H9 (cell line): ENCODE measurements around the gene TDRD1. TPM values are rescaled to one million over a fixed set of nuclear protein-coding genes. Genes with fewer than 3 reads are reported as not detected.

ENCODE experiments used
- DNase-seq: peaks from one replicate; pipeline ENCODE4 v3.0.0-alpha.2; 2017
- H2AFZ ChIP-seq: one replicate; pipeline ENCODE4 v1.6.1; 2013; ENCODE audit warnings: mild to moderate bottlenecking, low read length, control low read depth, moderate library complexity
- H2AK5ac ChIP-seq: 2 replicates; pipeline ENCODE4 v1.6.1; 2013; ENCODE audit warnings: low read length, control low read depth, mixed read lengths; ENCODE audit not compliant: insufficient read length
- H2BK120ac ChIP-seq: one replicate; pipeline ENCODE4 v1.6.1; 2013; ENCODE audit warnings: low read depth, mild to moderate bottlenecking, low read length, control low read depth, inconsistent platforms; ENCODE audit not compliant: poor library complexity, severe bottlenecking
- H2BK12ac ChIP-seq: 2 replicates; pipeline ENCODE4 v1.6.1; 2013; ENCODE audit warnings: low read length, control low read depth, mixed read lengths, low read depth; ENCODE audit not compliant: insufficient read length
- H2BK15ac ChIP-seq: 2 replicates; pipeline ENCODE4 v1.6.1; 2013; ENCODE audit warnings: low read depth, low read length, control low read depth
- H2BK20ac ChIP-seq: one replicate; pipeline ENCODE4 v1.6.1; 2013; ENCODE audit warnings: low read depth, mild to moderate bottlenecking, low read length, control low read depth, inconsistent platforms; ENCODE audit not compliant: poor library complexity, severe bottlenecking
- H2BK5ac ChIP-seq: 2 replicates; pipeline ENCODE4 v1.6.1; 2013; ENCODE audit warnings: low read length, control low read depth, mixed read lengths; ENCODE audit not compliant: insufficient read length
- H3K14ac ChIP-seq: 2 replicates; pipeline ENCODE4 v1.6.1; 2013; ENCODE audit warnings: low read length, control low read depth; ENCODE audit not compliant: insufficient read depth
- H3K18ac ChIP-seq: 2 replicates; pipeline ENCODE4 v1.6.1; 2013; ENCODE audit warnings: low read depth, mild to moderate bottlenecking, mixed read lengths, low read length, control low read depth; ENCODE audit not compliant: insufficient read length
- H3K23ac ChIP-seq: 2 replicates; pipeline ENCODE4 v1.6.1; 2013; ENCODE audit warnings: low read length, control low read depth, mixed read lengths, low read depth; ENCODE audit not compliant: insufficient read length
- H3K23me2 ChIP-seq: 2 replicates; pipeline ENCODE4 v1.6.1; 2013; ENCODE audit warnings: low read depth, mild to moderate bottlenecking, mixed read lengths, low read length, control low read depth; ENCODE audit not compliant: insufficient read length, poor library complexity, severe bottlenecking
- H3K27ac ChIP-seq: 2 replicates; pipeline ENCODE4 v1.5.1; 2013; ENCODE audit warnings: low read length, control low read depth, mixed read lengths, low read depth; ENCODE audit not compliant: insufficient read length
- H3K27me3 ChIP-seq: 2 replicates; pipeline ENCODE4 v1.6.1; 2013; ENCODE audit warnings: low read length, control low read depth, inconsistent platforms; ENCODE audit not compliant: insufficient read depth
- H3K4ac ChIP-seq: 2 replicates; pipeline ENCODE4 v1.6.1; 2013; ENCODE audit warnings: low read depth, mild to moderate bottlenecking, control low read depth, inconsistent platforms, low read length, moderate library complexity
- H3K4me1 ChIP-seq: 2 replicates; pipeline ENCODE4 v1.6.1; 2013; ENCODE audit warnings: low read length, control low read depth, inconsistent platforms; ENCODE audit not compliant: insufficient read depth
- H3K4me2 ChIP-seq: 2 replicates; pipeline ENCODE4 v1.6.1; 2013; ENCODE audit warnings: low read length, control low read depth, mixed read lengths; ENCODE audit not compliant: insufficient read length, insufficient read depth
- H3K56ac ChIP-seq: 2 replicates; pipeline ENCODE4 v1.6.1; 2013; ENCODE audit warnings: low read depth, mild to moderate bottlenecking, mixed read lengths, low read length, control low read depth; ENCODE audit not compliant: insufficient read length
- H3K79me1 ChIP-seq: 2 replicates; pipeline ENCODE4 v1.6.1; 2013; ENCODE audit warnings: low read depth, mild to moderate bottlenecking, moderate library complexity, low read length, control low read depth, inconsistent platforms; ENCODE audit not compliant: insufficient read depth, poor library complexity, severe bottlenecking
- H3K79me2 ChIP-seq: 2 replicates; pipeline ENCODE4 v1.6.1; 2013; ENCODE audit warnings: low read length, control low read depth, inconsistent platforms; ENCODE audit not compliant: insufficient read depth
- H3K9ac ChIP-seq: 2 replicates; pipeline ENCODE4 v1.6.1; 2013; ENCODE audit warnings: low read length, control low read depth, mixed read lengths; ENCODE audit not compliant: insufficient read length; ENCODE audit errors: extremely low read depth
- H3K9me3 ChIP-seq: one replicate; pipeline ENCODE4 v1.6.1; 2013; ENCODE audit warnings: low read depth, low read length, inconsistent platforms; ENCODE audit not compliant: control insufficient read depth
- H3T11ph ChIP-seq: one replicate; pipeline ENCODE4 v1.6.1; 2013; ENCODE audit warnings: mild to moderate bottlenecking, low read length, control low read depth, inconsistent platforms
- H4K20me1 ChIP-seq: one replicate; pipeline ENCODE4 v1.6.1; 2013; ENCODE audit not compliant: control insufficient read depth, insufficient read length, insufficient read depth
- H4K5ac ChIP-seq: 2 replicates; pipeline ENCODE4 v1.6.1; 2013; ENCODE audit warnings: low read depth, mild to moderate bottlenecking, mixed read lengths, low read length, control low read depth; ENCODE audit not compliant: insufficient read length
- H4K8ac ChIP-seq: replicated peaks from 2 replicates; pipeline ENCODE4 v1.6.1; 2013; ENCODE audit warnings: low read length, control low read depth, mixed read lengths, low read depth; ENCODE audit not compliant: insufficient read length
- H4K91ac ChIP-seq: 2 replicates; pipeline ENCODE4 v1.6.1; 2013; ENCODE audit warnings: low read depth, mild to moderate bottlenecking, moderate library complexity, mixed read lengths, low read length, control low read depth; ENCODE audit not compliant: insufficient read length
- H3K27ac Mint-ChIP-seq, 3 experiments: 2 replicates in 2 of 3; 3 replicates in 1 of 3; pipeline ENCODE4 v1.8.0; 2020 to 2021; ENCODE audit warnings: mixed read lengths in 3 of 3, mild to moderate bottlenecking in 1 of 3, moderate library complexity in 1 of 3
- H3K27me3 Mint-ChIP-seq: 2 replicates; pipeline ENCODE4 v1.8.0; 2021; ENCODE audit warnings: low read depth, mild to moderate bottlenecking, moderate library complexity, mixed read lengths
- H3K36me3 Mint-ChIP-seq, 3 experiments: 2 replicates in 2 of 3; 3 replicates in 1 of 3; pipeline ENCODE4 v1.8.0; 2020 to 2021; ENCODE audit warnings: low read depth in 3 of 3, mixed read lengths in 3 of 3; ENCODE audit not compliant: insufficient read depth in 1 of 3
- H3K4me1 Mint-ChIP-seq, 2 experiments: 2 replicates each; pipeline ENCODE4 v1.8.0; 2020; ENCODE audit warnings: mixed read lengths in 2 of 2
- H3K4me3 Mint-ChIP-seq, 2 experiments: 2 replicates in 1 of 2; 3 replicates in 1 of 2; pipeline ENCODE4 v1.8.0; 2020 to 2021; ENCODE audit warnings: mild to moderate bottlenecking in 2 of 2, mixed read lengths in 2 of 2, moderate library complexity in 1 of 2
- H3K9me3 Mint-ChIP-seq, 2 experiments: 2 replicates in 1 of 2; 3 replicates in 1 of 2; pipeline ENCODE4 v1.8.0; 2020; ENCODE audit warnings: mild to moderate bottlenecking in 2 of 2, mixed read lengths in 2 of 2, moderate library complexity in 1 of 2
- CTCF ChIP-seq: fragments of 200-600 bp; sonication (generic); conservative IDR thresholded peaks from 3 replicates; pipeline ENCODE4 v1.8.0; 2021; ENCODE audit warnings: antibody characterized with exemption, mild to moderate bottlenecking
- WGBS: extraction: QIAGEN DNeasy Blood & Tissue Kit; methylation state at CpG from one replicate; pipeline ENCODE4 v1.1.7; 2013; ENCODE audit warnings: missing lambda C conversion rate, low lambda C conversion rate, mixed read lengths; ENCODE audit not compliant: insufficient read length; ENCODE audit errors: extremely low coverage; 5-methylcytosine and 5-hydroxymethylcytosine counted together
- total RNA-seq: library from RNA; stranded (reverse); gene quantifications from 2 replicates; pipeline ENCODE4 v1.2.1, GENCODE V29; 2021

Gene TDRD1
- total RNA-seq, 1 experiment from 2014 or later = 0.15 TPM

GRCh38 chr10:114220281-114220680 lies 41.1 kb downstream of the TDRD1 start:
- Histone ChIP-seq H4K91ac (no peak overlapping the region), H3K56ac (no peak overlapping the region), H4K5ac (no peak overlapping the region), H3K18ac (no peak overlapping the region), H2BK15ac (no peak overlapping the region), H3K9ac (no peak overlapping the region), H3K4me1 (no peaks in the 10 kb centered on the region), H3K23me2 (no peaks in the 10 kb centered on the region), H3K27me3 (no peaks in the 10 kb centered on the region), H3K4me2 (no peak overlapping the region), H2AK5ac (no peak overlapping the region), H3T11ph (no peak overlapping the region), H2BK120ac (no peak overlapping the region), H4K20me1 (no peaks in the 10 kb centered on the region), H2BK5ac (no peak overlapping the region), H3K4ac (no peak overlapping the region), H2BK12ac (no peak overlapping the region), H3K27ac (no peak overlapping the region), H2AFZ (no peak overlapping the region), H3K9me3 (no peaks in the 10 kb centered on the region), H4K8ac (no peak overlapping the region), H3K14ac (no peak overlapping the region), H3K23ac (no peak overlapping the region), H3K79me2 (no peaks in the 10 kb centered on the region), H3K79me1 (no peaks in the 10 kb centered on the region), H2BK20ac (no peak overlapping the region)
- no peaks in the 10 kb centered on the region for H3K36me3 Mint-ChIP-seq
- TF ChIP-seq CTCF = no peak
- no peaks in the 10 kb centered on the region for H3K9me3 Mint-ChIP-seq
- no peak overlapping the region for H3K27ac Mint-ChIP-seq
- H3K4me3 Mint-ChIP-seq = no peak overlapping the region
- no peak for DNase-seq
- H3K27me3 Mint-ChIP-seq = peaks cover 6% of the 10 kb centered on the region; the same call in 1 of the 2 replicates
- no CpG with 5 or more reads among the region's 2 CpGs for WGBS
- no peaks in the 10 kb centered on the region for H3K4me1 Mint-ChIP-seq
